ENCODE measurements around the gene PCDHA11.
"Not testable (repeated sequence)": the region's sequence is repeated elsewhere in the genome, so short reads cannot be mapped to it uniquely, and the experiment has no call there.

PCDHA11 gene

GRCh38 chr5:140868721-140869554 lies at the start of gene PCDHA11:
TSS of gene PCDHA11 (plus strand) at chr5:140868957. CDS start at chr5:140869104, 147 bp downstream.
- DNase-seq = no peak

- no peak for DNase-seq
Measured at GRCh38 chr5:140821375-140822280, 47.1 kb upstream of the PCDHA11 start, which contains the start of gene PCDHA5. TSS of gene PCDHA5 (plus strand) at chr5:140821613.

GRCh38 chr5:140822281-140822629 lies 46.5 kb upstream of the PCDHA11 start:
- no peak for DNase-seq

GRCh38 chr5:140822969-140823368 lies 45.8 kb upstream of the PCDHA11 start:
- DNase-seq = not testable (repeated sequence)

- DNase-seq = no peak
Measured at GRCh38 chr5:140823475-140823874, 45.3 kb upstream of the PCDHA11 start.

GRCh38 chr5:140827704-140828361 lies 40.9 kb upstream of the PCDHA11 start, which contains the start of gene PCDHA6:
TSS of gene PCDHA6 (plus strand) at chr5:140827960. CDS start at chr5:140828092, 132 bp downstream.
- no peak for DNase-seq

GRCh38 chr5:140828362-140828737 lies 40.4 kb upstream of the PCDHA11 start:
- DNase-seq = no peak

GRCh38 chr5:140829511-140830501 lies 39.0 kb upstream of the PCDHA11 start:
- DNase-seq = not testable (repeated sequence)

- no peak for DNase-seq
Measured at GRCh38 chr5:140833993-140834392, 34.8 kb upstream of the PCDHA11 start, which contains the start of gene PCDHA7. TSS of gene PCDHA7 (plus strand) at chr5:140834269. CDS start at chr5:140834384, 115 bp downstream.

GRCh38 chr5:140834439-140835008 lies 34.2 kb upstream of the PCDHA11 start:
- not testable (repeated sequence) for DNase-seq

GRCh38 chr5:140835622-140836510 lies 32.9 kb upstream of the PCDHA11 start:
- no peak for DNase-seq

- DNase-seq = no peak
Measured at GRCh38 chr5:140840978-140841962, 27.5 kb upstream of the PCDHA11 start, which contains the start of gene PCDHA8. TSS of gene PCDHA8 (plus strand) at chr5:140841187. CDS start at chr5:140841322, 135 bp downstream.

GRCh38 chr5:140842798-140843733 lies 25.7 kb upstream of the PCDHA11 start:
- DNase-seq = no peak

- DNase-seq = not testable (repeated sequence)
Measured at GRCh38 chr5:140848139-140849102, 20.3 kb upstream of the PCDHA11 start, which contains the start of gene PCDHA9. TSS of gene PCDHA9 (plus strand) at chr5:140848382. CDS start at chr5:140848496, 114 bp downstream.

GRCh38 chr5:140849831-140850634 lies 18.7 kb upstream of the PCDHA11 start:
- not testable (repeated sequence) for DNase-seq
